Thoracic aorta (tissue), 2 donors: ENCODE results near the gene REXO5. TPM values are rescaled to one million over a fixed set of nuclear protein-coding genes. Genes with fewer than 3 reads are reported as not detected.

Experiments used
- ATAC-seq: fragments of 150-250 bp; one replicate; pipeline ENCODE4 v1.8.0; 2017; ENCODE audit warnings: low read depth; ENCODE audit not compliant: insufficient number of reproducible peaks, low FRiP score
- DNase-seq: peaks from one replicate; pipeline ENCODE4 v3.0.0-alpha.2; 2020; ENCODE audit warnings: low spot score
- H3K27ac ChIP-seq, 2 donors: fragments of 200-600 bp; sonication (generic); 1 replicate in 1 of 2; 2 replicates in 1 of 2; pipeline ENCODE4 v1.5.1; 2016; ENCODE audit warnings: mild to moderate bottlenecking in 2 of 2, moderate library complexity in 2 of 2
- H3K27me3 ChIP-seq: fragments of 200-600 bp; sonication (generic); replicated peaks from 2 replicates; pipeline ENCODE4 v1.6.0; 2016; ENCODE audit warnings: mild to moderate bottlenecking; ENCODE audit not compliant: insufficient read depth
- H3K36me3 ChIP-seq: fragments of 200-600 bp; sonication (generic); one replicate; pipeline ENCODE4 v1.5.1; 2016
- H3K4me1 ChIP-seq, 2 donors: fragments of 200-600 bp; sonication (generic); 1 replicate in 1 of 2; 2 replicates in 1 of 2; pipeline versions ENCODE4 v1.5.1 to v1.6.0; 2016; ENCODE audit warnings: low read depth in 2 of 2, mild to moderate bottlenecking in 1 of 2; ENCODE audit not compliant: control insufficient read depth in 1 of 2
- H3K4me3 ChIP-seq: fragments of 200-600 bp; sonication (generic); 2 replicates; pipeline ENCODE4 v1.5.1; 2016; ENCODE audit warnings: mild to moderate bottlenecking
- H3K9me3 ChIP-seq: fragments of 200-600 bp; sonication (generic); 2 replicates; pipeline ENCODE4 v1.5.1; 2016
- total RNA-seq, 2 donors: library from RNA; depleted of rRNA; stranded (reverse); fragments of >200 nt; gene quantifications; one replicate each; pipeline versions ENCODE4 v1.1.0 to v1.2.3, GENCODE V29; 2016
- TF ChIP-seq, protein P1 (sequence below): fragments of 200-600 bp; sonication (generic); IDR thresholded peaks from one replicate; pipeline ENCODE4 v1.5.1; 2019; ENCODE audit warnings: antibody characterized with exemption

Gene REXO5
- total RNA-seq, 2 donors from 2014 or later = 6.5 TPM; not detected in 1

DNA sequence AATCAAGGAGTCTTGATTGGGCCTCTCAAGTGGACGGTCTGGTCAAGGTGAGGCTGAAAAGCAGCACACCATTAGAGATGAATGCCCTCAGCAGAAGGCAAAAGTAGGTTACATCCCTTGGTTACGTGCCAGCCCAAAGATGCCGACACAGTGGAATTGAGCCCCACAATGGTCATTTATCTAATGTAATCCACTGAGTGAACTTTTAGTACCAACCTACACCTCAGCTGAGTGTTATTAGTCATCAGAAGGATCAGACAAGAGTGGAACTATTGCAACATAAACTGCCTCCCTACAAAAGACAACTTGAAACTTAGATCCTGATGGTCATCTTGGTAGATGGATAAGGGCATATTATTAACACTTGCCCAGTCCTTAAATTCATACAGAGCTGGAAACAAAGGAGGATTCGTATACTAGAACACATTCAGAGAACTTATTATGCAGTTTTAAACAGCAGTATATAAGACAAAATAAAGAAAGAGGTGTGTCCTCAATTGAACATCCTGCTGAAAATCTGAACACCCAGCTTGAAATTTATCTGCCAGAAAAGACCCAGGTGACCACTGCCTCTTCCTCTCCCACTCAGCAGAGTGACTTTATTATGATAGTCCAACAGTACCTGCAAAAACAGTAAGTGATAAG lies 91.0 kb downstream of the REXO5 start:
- no peak for ATAC-seq
- DNase-seq = no peak
- H3K27ac ChIP-seq = no peak overlapping the region
- no peaks in the 10 kb centered on the region for H3K36me3 ChIP-seq
- TF ChIP-seq, protein P1, sequence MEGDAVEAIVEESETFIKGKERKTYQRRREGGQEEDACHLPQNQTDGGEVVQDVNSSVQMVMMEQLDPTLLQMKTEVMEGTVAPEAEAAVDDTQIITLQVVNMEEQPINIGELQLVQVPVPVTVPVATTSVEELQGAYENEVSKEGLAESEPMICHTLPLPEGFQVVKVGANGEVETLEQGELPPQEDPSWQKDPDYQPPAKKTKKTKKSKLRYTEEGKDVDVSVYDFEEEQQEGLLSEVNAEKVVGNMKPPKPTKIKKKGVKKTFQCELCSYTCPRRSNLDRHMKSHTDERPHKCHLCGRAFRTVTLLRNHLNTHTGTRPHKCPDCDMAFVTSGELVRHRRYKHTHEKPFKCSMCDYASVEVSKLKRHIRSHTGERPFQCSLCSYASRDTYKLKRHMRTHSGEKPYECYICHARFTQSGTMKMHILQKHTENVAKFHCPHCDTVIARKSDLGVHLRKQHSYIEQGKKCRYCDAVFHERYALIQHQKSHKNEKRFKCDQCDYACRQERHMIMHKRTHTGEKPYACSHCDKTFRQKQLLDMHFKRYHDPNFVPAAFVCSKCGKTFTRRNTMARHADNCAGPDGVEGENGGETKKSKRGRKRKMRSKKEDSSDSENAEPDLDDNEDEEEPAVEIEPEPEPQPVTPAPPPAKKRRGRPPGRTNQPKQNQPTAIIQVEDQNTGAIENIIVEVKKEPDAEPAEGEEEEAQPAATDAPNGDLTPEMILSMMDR = no peak
- H3K9me3 ChIP-seq = no peaks in the 10 kb centered on the region
- H3K4me1 ChIP-seq = peaks cover 20 to 49% of the 10 kb centered on the region in 2 donors
- H3K4me3 ChIP-seq = peak overlapping the region; percentile 85
- H3K27me3 ChIP-seq = no peaks in the 10 kb centered on the region

DNA sequence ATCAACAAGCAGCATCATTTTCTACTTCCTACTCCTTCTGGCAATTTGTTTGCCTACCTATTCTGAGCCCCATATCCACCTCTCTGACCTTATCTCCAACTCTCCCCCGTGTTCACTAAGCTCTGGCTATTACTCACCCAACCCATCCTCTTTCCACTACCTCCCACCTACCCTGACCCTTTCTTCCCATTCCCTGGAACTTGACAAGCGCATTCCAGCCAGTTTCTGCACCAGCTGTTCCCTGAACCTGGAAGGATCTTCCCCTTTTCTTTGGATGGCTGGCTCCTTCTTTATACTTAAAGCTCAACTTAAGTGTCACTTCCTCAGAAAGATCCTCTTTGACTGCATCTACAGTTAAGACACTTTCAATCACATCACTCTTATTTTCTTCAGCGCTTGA lies 91.6 kb downstream of the REXO5 start:
- peak overlapping the region in 1 of 2 donors; percentile 95 for H3K27ac ChIP-seq
- peak overlapping the region; percentile 85 for H3K4me3 ChIP-seq
- peaks cover 25 to 55% of the 10 kb centered on the region in 2 donors for H3K4me1 ChIP-seq
- no peaks in the 10 kb centered on the region for H3K27me3 ChIP-seq
- DNase-seq (no peak), ATAC-seq (no peak)
- H3K36me3 ChIP-seq = no peaks in the 10 kb centered on the region
- no peaks in the 10 kb centered on the region for H3K9me3 ChIP-seq
- TF ChIP-seq, protein P1 = no peak

DNA sequence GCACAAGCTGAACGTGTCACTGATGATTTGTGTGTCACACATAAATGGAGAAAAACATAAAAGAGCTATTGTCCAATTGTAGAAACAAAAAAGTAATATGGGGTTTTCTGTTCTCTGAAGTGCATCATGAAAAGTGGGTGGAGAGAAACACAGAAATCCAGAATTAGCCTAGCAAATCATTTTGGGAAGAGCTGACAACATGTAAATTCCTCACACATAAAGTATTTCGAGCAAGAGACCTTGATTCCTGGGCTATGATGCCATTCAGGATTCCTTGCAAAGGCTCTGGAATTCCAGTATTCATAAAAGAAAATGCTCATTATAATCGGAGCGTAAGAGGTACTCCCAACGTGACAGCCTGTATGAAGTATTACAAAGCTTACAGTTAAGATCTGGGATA lies 92.7 kb downstream of the REXO5 start:
- no peak for DNase-seq

More for the DNA sequence above, 92.7 kb downstream of the REXO5 start:
- H3K4me1 ChIP-seq = peaks cover 35 to 58% of the 10 kb centered on the region in 2 donors
- TF ChIP-seq, protein P1 = no peak
- peak overlapping the region; percentile 85 for H3K4me3 ChIP-seq
- no peaks in the 10 kb centered on the region for H3K27me3 ChIP-seq
- H3K9me3 ChIP-seq = no peaks in the 10 kb centered on the region
- H3K27ac ChIP-seq = peak overlapping the region; percentile 95 to 100
- ATAC-seq = no peak
- H3K36me3 ChIP-seq = no peaks in the 10 kb centered on the region

Other genes with a start within 250 kb of the REXO5 start
- gene ACSM2B, start 230.2 kb upstream of the REXO5 start, total RNA-seq = not detected
- 1 to 10 TPM in 1 of 2 donors, not detected in 1; 1.7 TPM for gene ACSM1, start 108.8 kb upstream of the REXO5 start, total RNA-seq
- 10 to 100 TPM; 64.5 to 73.2 TPM for gene THUMPD1, start 64.7 kb upstream of the REXO5 start, total RNA-seq
- gene ACSM3, start 42.5 kb upstream of the REXO5 start, total RNA-seq = 1 to 10 TPM in 1 of 2 donors, under 1 TPM in 1; 0.41 to 6.1 TPM
- 1 to 10 TPM; 2.6 to 7.8 TPM for gene ERI2, start 55 bp upstream of the REXO5 start, total RNA-seq
- gene DCUN1D3, start 93.8 kb downstream of the REXO5 start, total RNA-seq = 10 to 100 TPM; 25.3 to 28.0 TPM
- 10 to 100 TPM; 18.7 to 34.9 TPM for gene LYRM1, start 94.2 kb downstream of the REXO5 start, total RNA-seq